GM19397 (cell line): ENCODE data around the gene TBX15.
A peak's percentile ranks its signal among the peaks of the same experiment; 100 is the strongest.
"Not testable (repeated sequence)": the region's sequence is repeated elsewhere in the genome, so short reads cannot be mapped to it uniquely, and the experiment has no call there.

Experiments used
- ATAC-seq: cut with Tn5 transposase; IDR thresholded peaks from one replicate; pipeline ENCODE4 v1.9.1; 2021; ENCODE audit warnings: mild to moderate bottlenecking, moderate library complexity; ENCODE audit not compliant: unreplicated experiment

The TBX15 gene

GRCh38 chr1:118928739-118929554, 59.2 kb downstream of the TBX15 start:
- ATAC-seq = no peak

GRCh38 chr1:118927427-118928187, 60.5 kb downstream of the TBX15 start:
- ATAC-seq = no peak

GRCh38 chr1:118926261-118926660, 61.9 kb downstream of the TBX15 start:
- ATAC-seq = no peak

- no peak for ATAC-seq
Measured at GRCh38 chr1:118925651-118926050, 62.5 kb downstream of the TBX15 start.

GRCh38 chr1:118923319-118923718, 64.8 kb downstream of the TBX15 start:
- no peak for ATAC-seq

GRCh38 chr1:118921994-118922393, 66.1 kb downstream of the TBX15 start:
- ATAC-seq = no peak

- no peak for ATAC-seq
Measured at GRCh38 chr1:118920124-118920717, 67.9 kb downstream of the TBX15 start.

GRCh38 chr1:118918940-118919259, 69.2 kb downstream of the TBX15 start:
- ATAC-seq = no peak

GRCh38 chr1:118918230-118918939, 69.8 kb downstream of the TBX15 start:
- ATAC-seq = peak; percentile 54

GRCh38 chr1:118916346-118916745, 71.8 kb downstream of the TBX15 start:
- not testable (repeated sequence) for ATAC-seq

- ATAC-seq = peak; percentile 54
Measured at GRCh38 chr1:118914379-118915161, 73.6 kb downstream of the TBX15 start.

- no peak for ATAC-seq
Measured at GRCh38 chr1:118913818-118914217, 74.3 kb downstream of the TBX15 start.

GRCh38 chr1:118912574-118912973, 75.6 kb downstream of the TBX15 start:
- ATAC-seq = no peak

- ATAC-seq = no peak
Measured at GRCh38 chr1:118911571-118911970, 76.6 kb downstream of the TBX15 start.

- ATAC-seq = no peak
Measured at GRCh38 chr1:118907466-118907865, 80.7 kb downstream of the TBX15 start.

GRCh38 chr1:118905671-118906070, 82.5 kb downstream of the TBX15 start:
- no peak for ATAC-seq

- no peak for ATAC-seq
Measured at GRCh38 chr1:118905196-118905595, 82.9 kb downstream of the TBX15 start.

- no peak for ATAC-seq
Measured at GRCh38 chr1:118902711-118903191, 85.4 kb downstream of the TBX15 start.

GRCh38 chr1:118902299-118902698, 85.8 kb downstream of the TBX15 start:
- no peak for ATAC-seq
